Panc1 (cell line): ENCODE measurements around the gene MMP28.

Source experiments
- POLR2AphosphoS5 ChIP-seq: IDR thresholded peaks from 2 replicates; pipeline ENCODE4 v1.6.1; 2012; ENCODE audit warnings: mild to moderate bottlenecking, low read depth, low read length, moderate library complexity
- TCF7L2 ChIP-seq: IDR thresholded peaks from 2 replicates; pipeline ENCODE4 v1.6.1; 2011; ENCODE audit warnings: mild to moderate bottlenecking, low read depth, low read length, inconsistent platforms
- TF ChIP-seq, protein P1 (sequence below): fragments of 450-650 bp; IDR thresholded peaks from 2 replicates; pipeline ENCODE4 v1.5.1; 2017; ENCODE audit warnings: mild to moderate bottlenecking

GRCh38 chr17:35738519-35739133 lies 56.8 kb downstream of the MMP28 start:
- TF ChIP-seq TCF7L2 (no peak), POLR2AphosphoS5 (no peak)
- TF ChIP-seq, protein P1, sequence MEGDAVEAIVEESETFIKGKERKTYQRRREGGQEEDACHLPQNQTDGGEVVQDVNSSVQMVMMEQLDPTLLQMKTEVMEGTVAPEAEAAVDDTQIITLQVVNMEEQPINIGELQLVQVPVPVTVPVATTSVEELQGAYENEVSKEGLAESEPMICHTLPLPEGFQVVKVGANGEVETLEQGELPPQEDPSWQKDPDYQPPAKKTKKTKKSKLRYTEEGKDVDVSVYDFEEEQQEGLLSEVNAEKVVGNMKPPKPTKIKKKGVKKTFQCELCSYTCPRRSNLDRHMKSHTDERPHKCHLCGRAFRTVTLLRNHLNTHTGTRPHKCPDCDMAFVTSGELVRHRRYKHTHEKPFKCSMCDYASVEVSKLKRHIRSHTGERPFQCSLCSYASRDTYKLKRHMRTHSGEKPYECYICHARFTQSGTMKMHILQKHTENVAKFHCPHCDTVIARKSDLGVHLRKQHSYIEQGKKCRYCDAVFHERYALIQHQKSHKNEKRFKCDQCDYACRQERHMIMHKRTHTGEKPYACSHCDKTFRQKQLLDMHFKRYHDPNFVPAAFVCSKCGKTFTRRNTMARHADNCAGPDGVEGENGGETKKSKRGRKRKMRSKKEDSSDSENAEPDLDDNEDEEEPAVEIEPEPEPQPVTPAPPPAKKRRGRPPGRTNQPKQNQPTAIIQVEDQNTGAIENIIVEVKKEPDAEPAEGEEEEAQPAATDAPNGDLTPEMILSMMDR: no peak
